ENCODE measurements around the gene DOCK2.
"Not testable (repeated sequence)": the region's sequence is repeated elsewhere in the genome, so short reads cannot be mapped to it uniquely, and the experiment has no call there.

Gene DOCK2

GRCh38 chr5:169944115-169944514, 307.0 kb downstream of the DOCK2 start:
- TF ChIP-seq CTCF (IDR thresholded peaks at IDR 0.05; ENCODE audit: low read depth, low read length) = no peak
- no peak for DNase-seq (ENCODE audit: low read depth in 2 of 2)
- no peak overlapping the region for H3K4me3 ChIP-seq (replicated peaks in 1 of 2; ENCODE audit: low read depth in 2 of 2, low read length in 2 of 2)

GRCh38 chr5:169944922-169945680, 308.0 kb downstream of the DOCK2 start:
- no peak for TF ChIP-seq CTCF (IDR thresholded peaks at IDR 0.05; ENCODE audit: low read depth, low read length)
- no peak for DNase-seq (ENCODE audit: low read depth in 2 of 2)
- peak overlapping the region; percentile 13 to 14 for H3K4me3 ChIP-seq (replicated peaks in 1 of 2; ENCODE audit: low read depth in 2 of 2, low read length in 2 of 2)

- peak; percentile 95 to 99 for DNase-seq (ENCODE audit: low read depth in 2 of 2)
- TF ChIP-seq CTCF (IDR thresholded peaks at IDR 0.05; ENCODE audit: low read depth, low read length) = no peak
Measured at GRCh38 chr5:169945831-169946261, 308.8 kb downstream of the DOCK2 start.

DNA sequence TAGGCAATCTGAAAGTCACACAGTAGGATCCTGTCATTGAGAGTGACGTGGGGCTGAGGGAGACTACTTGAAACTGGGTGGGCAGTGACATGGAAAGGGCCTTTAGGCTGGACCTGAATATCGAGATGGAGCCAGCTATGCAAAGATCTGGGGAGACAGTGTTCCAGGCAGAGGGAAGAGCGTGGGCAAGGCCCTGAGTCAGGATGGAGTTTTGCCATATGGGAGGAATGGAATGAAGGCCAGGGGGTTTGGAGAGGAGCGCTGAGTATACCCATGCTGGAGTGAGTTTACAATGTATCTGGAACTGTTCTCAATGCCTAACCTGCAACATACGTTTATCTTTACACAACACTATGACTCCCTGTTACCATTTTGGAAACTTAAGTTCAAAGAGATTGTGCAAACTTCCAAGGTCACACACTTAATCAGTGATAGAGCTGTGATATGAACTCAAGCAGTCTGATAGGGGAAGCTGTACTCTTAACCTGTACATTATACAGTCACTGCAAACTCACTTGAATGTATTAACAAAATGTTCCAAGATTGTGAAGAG, 309.7 kb downstream of the DOCK2 start:
- peak in 1 of 2 donors; percentile 55 for DNase-seq (ENCODE audit: low read depth in 2 of 2)
- no peak overlapping the region for H3K4me3 ChIP-seq (replicated peaks in 1 of 2; ENCODE audit: low read depth in 2 of 2, low read length in 2 of 2)
- TF ChIP-seq CTCF (IDR thresholded peaks at IDR 0.05; ENCODE audit: low read depth, low read length) = no peak

More at GRCh38 chr5:169945831-169946261, 308.8 kb downstream of the DOCK2 start:
- peak overlapping the region; percentile 13 to 14 for H3K4me3 ChIP-seq (replicated peaks in 1 of 2; ENCODE audit: low read depth in 2 of 2, low read length in 2 of 2)

- no peak for TF ChIP-seq CTCF (IDR thresholded peaks at IDR 0.05; ENCODE audit: low read depth, low read length)
- no peak overlapping the region for H3K4me3 ChIP-seq (replicated peaks in 1 of 2; ENCODE audit: low read depth in 2 of 2, low read length in 2 of 2)
- DNase-seq (ENCODE audit: low read depth in 2 of 2) = no peak
Measured at GRCh38 chr5:169950333-169950732, 313.3 kb downstream of the DOCK2 start.

DNA sequence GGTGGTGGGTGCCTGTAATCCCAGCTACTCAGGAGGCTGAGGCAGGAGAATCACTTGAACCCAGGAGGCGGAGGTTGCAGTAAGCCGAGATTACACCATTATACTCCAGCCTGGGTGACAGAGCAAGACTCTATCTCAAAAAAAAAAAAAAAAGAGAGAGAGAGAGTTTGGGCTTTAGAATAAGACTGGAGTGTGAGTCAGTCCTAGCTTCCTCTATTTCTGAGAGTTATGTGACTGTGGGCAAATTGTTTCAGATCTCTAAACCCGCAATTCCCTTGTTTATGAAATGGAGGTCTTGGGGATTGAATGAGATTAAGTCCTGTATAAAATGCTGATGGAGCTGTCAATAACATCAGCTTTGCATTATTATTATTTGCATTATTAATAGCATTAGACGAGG, 316.1 kb downstream of the DOCK2 start:
- not testable (repeated sequence) for H3K4me3 ChIP-seq (replicated peaks in 1 of 2; ENCODE audit: low read depth in 2 of 2, low read length in 2 of 2)
- peak in 1 of 2 donors; percentile 64 for DNase-seq (ENCODE audit: low read depth in 2 of 2)

- no peak overlapping the region for H3K4me3 ChIP-seq (replicated peaks in 1 of 2; ENCODE audit: low read depth in 2 of 2, low read length in 2 of 2)
- DNase-seq (ENCODE audit: low read depth in 2 of 2) = no peak
- TF ChIP-seq CTCF (IDR thresholded peaks at IDR 0.05; ENCODE audit: low read depth, low read length) = no peak
Measured at GRCh38 chr5:169954786-169955185, 317.7 kb downstream of the DOCK2 start.

Data from cardiac fibroblast (primary cell).